GM18507 (cell line): ENCODE data around the gene DYSF.

Source experiments
- DNase-seq: peaks from one replicate; pipeline ENCODE4 v3.0.0; 2011; ENCODE audit warnings: low read depth; ENCODE audit not compliant: insufficient read length; ENCODE audit errors: extremely low spot score
- FAIRE-seq: peaks from 2 replicates; lab custom pipeline; 2011; peaks lifted over from hg19 to GRCh38; lab: Jason Lieb, UNC

Gene DYSF

DNA sequence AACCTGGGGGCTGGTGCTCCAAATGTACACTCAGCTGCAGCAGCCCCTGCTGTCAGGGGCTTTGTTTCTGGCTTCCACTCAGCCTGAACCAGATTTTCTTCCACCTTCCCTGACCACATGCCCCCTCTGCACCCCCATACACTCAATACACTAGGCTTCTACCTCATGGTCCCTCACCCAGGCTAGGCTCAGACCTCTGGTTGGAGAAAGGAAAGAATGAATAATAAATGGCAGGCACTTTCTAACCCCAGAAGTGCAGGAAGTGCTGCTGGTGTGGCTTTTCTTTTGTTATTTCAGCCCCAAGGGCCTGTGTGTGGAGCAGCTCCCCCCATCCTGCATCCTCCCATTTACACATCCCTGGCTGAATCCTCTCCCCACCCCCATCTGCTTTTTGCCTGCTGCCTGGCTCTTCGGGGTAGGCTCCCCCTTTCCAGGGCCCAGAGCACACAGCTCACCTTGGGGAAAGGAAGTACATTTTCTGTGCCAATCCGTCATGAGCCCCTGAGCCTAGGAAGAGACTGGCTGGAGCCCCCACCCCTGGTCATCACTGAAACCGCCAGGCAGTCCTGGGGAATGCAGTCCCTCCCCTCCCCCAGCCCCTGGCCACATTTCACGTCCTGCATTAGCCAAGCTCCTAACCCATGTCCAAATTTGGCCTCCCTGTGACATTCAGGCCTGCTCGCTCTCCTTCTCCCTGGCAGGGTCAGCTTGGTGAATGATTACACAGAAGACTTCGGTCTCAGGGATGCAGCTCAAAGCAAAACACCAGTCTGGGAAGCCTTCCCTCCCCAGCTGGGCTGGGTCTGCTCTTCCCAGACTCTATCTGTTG is 2.6 kb downstream of the DYSF start:
- FAIRE-seq (no peak), DNase-seq (no peak)

DNA sequence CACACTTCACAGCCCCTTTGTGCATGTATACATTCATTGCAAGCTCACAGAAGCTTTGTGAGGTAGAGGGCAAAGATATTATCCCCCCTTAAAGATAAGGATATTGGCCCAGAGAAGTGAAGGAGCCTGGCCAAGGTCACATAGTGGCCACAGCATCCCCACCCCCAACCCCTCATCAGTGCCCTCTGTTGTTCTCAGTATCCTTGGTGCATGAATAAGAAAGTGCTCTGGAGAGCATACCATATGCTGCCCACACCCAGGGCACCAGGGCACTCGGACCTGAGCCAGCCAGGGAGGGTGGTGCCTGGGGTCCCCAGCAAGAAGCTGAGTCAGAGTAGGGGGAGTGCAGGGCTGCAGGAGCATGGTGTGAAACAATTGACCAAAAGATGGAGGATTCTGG is 3.3 kb downstream of the DYSF start:
- DNase-seq = no peak
- no peak for FAIRE-seq

DNA sequence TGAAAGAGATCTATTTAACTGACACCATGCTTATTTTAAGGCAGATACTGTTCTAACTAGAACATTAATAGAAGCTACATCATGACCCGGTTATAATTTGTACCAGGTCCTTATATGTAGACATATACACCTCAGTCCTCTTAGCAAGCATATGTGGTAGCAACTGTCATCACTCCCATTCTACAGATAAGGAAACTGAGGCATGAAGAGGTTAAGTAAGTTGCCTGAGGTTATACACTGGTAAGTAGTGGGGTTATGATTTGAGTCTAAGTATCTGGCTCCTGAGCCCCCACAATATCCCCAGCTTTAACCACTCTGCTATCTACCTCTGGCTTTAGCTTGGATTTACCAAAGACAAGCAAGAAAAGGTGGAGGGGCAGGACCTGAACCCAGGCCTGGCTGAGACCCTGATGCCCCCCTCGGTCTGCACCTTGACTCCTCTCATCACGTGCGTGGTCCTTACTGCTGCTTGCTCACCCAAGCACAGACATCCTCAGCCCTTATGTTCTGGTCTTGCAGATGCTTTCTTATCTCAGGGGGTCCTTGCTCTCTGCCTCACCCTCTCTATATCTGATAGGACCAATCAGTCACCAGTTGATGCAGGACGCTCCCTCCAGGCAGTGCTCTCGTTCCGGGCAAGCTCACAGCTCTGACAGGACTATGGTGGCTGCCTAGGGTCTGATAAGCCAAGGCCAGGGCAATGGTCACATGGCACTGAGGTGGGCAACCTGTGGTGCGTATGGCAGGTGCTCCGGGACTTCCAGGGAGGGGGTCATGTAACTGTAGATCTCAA is 4.0 kb downstream of the DYSF start:
- no peak for FAIRE-seq
- DNase-seq = no peak

DNA sequence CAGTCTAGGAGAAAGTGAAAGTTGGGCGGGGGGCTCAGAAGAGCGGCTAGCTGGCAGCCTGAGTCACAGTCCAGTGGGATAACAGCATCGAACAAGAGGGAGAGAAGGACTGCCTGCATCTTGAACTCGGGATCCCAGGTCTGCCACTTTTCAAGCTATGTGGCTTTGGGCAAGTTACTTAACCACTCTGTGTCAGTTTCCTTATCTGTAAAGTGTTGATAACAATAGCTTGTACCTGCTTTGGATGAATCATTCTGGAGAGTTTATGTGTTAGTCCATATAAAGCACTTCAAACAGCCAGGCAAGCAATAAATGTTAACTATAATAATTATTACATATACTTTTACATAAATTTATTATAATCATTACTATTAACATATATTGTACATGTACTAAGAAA is 4.6 kb downstream of the DYSF start:
- FAIRE-seq (no peak), DNase-seq (no peak)

DNA sequence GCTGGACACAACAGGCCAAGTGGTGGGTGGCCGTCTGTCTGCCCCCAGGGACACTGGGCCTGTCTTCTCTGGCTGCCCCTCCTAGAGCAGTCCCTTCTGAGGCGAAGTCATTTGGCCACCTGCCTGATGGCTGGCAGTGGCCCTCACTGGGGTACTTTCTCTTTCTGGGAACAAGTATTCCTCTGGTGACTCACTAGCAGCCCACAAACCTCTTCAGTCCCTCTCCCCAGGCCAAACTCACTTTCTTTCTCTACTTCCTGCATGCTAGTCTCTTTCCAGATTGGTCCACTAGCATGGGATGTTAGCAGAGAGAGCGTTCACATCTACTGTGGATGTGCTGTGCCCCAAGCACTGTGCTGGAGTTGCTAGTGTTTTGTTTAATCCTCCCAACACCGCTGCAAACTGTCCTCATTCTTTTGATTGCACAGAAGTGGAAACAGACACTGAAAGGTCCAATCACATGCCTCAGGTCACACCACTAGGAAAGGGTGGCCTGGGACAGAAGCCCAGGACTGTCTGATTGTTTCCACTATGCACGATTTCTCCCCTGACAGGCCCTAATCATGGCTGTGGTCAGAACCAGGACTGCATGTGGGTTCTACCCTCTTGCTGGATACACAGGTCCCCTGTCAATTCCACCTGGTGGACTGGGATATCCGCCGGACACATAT is 5.2 kb downstream of the DYSF start:
- DNase-seq (no peak), FAIRE-seq (no peak)

DNA sequence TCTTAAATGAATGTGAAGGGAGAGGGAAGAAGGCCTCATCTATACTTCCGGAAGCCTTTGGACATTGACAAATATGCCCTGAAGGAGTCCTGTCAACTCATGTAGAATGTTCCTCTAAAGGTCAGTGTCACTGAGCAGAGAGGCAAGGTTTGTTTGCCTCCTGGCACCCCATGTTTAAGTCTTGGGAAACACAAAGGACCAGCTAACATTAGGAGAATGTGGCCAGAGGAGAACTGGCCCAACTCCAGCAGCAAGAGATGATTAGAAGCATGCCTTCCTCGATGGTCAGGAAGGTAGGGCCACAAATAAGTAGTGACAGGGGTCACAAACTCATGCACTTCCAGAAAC is 5.7 kb downstream of the DYSF start:
- no peak for DNase-seq

DNA sequence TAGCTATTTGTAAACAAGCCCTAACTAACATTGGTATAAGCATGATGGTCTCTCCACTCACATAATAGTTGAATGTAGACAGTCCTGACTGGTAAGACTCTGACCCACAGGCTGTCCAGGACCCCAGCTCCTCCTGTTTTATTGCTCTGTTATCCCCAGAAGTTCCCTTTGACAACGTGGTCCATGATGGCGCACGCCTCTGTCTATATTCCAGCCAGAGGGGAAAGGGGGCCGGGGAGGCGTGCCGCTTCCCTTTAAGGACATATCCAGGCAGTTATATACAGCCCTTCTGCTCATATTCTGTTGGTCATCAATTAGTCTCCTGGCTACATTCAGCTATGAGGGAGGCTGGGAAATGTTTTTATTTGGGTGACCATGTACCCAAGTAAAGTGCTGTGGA is 6.7 kb downstream of the DYSF start:
- FAIRE-seq (no peak), DNase-seq (no peak)

More for the DNA sequence above, 5.7 kb downstream of the DYSF start:
- FAIRE-seq = no peak

DNA sequence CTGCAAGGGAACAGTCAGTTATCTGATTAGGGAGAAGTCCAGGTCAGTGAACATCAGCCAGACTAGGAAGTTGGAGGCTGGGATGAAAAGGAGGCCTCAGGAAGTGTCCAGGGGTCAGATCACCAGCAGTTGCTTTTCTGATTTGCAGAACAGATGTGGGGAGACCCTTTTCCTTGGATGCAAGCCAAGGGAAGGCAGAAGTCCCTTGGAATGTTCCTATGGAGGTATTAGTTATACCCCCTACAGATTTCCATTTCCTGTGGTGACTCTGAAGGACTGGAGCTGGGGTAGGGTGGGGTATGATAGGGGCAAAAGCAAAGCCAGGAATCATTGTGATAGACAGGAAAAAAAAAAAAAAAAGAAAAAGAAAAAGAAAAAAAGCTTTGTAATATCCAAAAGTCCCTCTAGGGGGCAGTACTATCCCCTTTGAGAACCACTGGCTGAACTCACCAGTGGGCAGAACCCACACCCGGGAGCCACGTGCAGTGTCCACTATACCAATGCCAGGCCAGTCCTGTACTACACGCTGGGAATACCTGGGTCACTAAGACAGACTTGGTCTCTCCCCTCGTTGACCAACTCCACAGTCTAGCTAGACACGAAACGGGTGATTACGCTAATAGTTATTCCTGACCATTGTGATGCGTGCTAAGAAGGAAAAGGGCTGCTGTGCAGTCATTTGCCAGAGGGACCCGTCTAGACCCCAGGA is 7.4 kb downstream of the DYSF start:
- DNase-seq = no peak
- no peak for FAIRE-seq

DNA sequence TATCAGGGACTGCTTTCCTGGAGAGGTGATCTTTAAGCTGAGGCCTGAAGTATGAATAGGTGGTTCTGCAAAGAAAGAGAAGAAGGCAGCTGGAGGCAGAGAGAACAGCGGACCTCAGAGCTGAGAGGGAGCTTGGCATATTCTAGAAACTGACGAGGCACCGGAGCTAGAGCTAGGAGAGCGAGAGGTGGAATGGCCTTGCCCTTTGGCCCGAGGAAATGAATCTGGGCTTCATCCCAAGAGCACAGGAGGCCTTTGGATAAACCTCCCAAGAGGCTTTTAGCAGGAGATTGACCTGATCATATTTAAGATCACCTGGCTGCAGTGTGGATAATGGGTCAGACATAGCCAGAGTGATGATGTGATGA is 7.9 kb downstream of the DYSF start:
- DNase-seq = no peak
- no peak for FAIRE-seq

DNA sequence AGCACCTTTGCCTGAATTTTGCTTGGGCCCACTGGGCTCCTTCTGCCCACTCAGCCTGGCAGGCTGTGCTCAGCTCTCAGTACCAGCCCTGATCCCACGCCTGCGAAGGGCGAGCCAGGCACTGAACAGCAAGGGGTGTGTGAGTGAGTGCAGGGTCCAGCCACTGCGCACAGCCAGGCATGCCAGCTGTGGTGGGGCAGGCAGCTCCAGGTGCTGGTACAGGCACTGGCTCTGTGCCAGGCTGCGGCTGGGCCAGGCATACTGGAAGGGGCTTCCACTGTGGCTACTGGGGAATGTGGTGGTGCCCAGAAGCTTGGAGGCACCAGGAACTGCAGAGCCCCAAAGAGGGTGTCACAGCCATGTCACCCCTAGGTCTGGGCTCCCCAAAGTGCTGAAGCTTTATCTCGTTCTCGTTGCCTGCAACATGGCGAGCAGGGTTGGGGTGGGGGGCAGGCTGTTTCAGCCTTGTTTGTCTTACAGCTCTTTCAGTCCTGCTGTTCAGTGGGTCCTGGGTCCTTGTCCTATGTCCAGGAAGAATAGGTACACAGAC is 8.8 kb downstream of the DYSF start:
- no peak for DNase-seq

DNA sequence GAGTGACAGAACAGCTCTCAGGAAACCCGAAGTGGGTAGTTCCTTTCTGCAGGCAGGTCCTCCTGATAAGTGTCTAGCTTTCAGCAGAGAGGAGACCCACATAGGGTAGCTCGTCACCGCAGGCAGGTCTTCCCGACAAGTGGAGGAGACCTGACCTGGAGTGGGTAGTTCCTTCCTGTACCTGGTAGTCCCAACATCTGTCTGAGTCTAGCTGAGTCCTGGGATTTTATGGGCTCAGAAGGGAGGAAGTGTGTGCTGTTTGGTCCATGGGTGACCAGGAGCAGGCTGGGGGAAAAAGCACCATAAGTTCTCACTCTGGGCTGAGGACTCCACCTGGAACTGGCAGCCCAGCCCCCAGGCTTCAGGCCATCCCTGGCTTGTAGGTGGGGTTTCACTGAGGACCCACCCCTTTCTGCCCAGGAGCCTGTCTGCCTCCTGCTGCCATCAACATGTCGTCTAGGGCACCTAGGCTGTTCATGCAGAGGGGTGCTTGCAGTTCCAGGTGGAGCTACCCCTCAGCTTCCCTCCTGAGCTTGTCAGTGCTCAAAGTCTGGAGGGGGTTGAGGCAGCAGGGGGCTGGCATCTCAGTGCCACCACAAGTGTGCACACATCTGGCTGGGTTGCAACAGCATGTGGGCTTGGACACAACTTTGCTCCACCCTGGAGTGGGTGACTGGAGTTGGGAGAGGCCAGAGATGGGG is 9.4 kb downstream of the DYSF start:
- FAIRE-seq = no peak
- no peak for DNase-seq

More for the DNA sequence above, 8.8 kb downstream of the DYSF start:
- no peak for FAIRE-seq

DNA sequence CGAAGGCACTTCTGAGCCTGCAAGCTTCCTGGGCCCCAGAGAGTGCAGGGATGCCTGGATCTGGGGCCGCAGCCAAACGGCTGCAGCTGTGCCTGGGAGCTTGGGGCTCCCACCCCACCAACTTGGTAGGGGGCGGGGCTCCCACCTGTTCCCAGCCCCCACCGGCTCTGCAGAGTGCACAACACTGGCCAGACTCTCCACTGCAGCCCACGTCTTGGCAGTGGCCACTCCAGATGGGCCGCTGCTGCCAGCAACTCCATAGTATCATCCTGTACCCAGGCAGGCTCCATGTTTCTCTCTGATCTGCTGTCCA is 9.9 kb downstream of the DYSF start:
- FAIRE-seq (no peak), DNase-seq (no peak)

DNA sequence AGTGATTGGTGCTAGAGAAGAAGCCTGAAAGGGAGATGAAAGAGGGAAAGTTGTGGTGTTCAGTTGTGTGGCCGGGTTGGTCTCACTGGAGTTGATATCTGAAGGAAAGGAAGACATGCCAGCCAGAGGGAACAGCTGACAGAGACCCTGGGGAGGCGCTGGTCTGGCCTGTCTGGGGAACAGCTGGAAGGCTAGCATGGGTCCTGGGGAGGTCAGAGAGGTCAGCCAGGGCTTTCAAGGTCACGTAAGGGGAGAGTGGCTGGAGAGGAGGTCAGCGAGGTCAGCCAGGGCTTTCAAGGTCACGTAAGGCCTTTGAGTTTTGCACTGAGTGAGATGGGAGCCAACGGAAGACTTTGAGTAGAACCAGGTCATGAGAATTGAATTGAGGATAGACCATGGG is 11.0 kb downstream of the DYSF start:
- FAIRE-seq (no peak), DNase-seq (no peak)

DNA sequence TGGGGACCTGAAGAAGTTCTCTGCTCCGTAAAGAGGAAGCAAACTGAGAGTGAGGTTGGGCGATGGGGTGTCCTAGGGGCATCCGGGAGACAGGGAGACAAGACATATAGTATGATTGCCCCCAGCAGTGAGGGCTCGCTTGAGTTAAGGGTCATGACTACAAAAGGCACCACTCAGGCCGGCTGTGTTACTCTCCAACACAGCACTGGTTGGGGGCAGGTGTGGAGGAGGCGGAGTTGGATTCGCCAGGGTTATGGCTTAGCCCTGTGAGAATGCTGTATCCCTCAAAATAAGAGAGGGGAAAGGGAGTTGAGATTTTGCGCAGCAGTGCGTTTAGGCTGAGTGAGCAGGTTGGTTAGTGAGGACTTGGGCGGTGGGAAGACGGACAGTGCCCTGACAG is 12.0 kb downstream of the DYSF start:
- no peak for FAIRE-seq
- DNase-seq = no peak

DNA sequence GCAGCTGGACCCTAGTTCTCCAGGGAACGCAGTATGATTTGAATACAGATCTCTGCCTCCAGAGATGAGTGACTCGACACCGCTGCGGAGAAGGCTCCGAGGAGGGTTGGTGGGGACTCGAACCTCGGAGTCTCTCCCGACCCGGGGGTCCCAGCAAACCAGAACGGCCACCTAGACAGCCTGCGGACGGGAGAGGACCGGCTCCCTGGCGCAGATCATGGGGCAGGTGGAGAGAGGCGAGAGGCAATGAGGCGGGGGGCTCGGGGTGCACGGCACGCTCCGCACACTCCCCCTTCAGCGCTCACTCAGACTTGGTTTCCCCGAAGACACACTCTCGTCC is 12.6 kb downstream of the DYSF start:
- DNase-seq (no peak), FAIRE-seq (no peak)

DNA sequence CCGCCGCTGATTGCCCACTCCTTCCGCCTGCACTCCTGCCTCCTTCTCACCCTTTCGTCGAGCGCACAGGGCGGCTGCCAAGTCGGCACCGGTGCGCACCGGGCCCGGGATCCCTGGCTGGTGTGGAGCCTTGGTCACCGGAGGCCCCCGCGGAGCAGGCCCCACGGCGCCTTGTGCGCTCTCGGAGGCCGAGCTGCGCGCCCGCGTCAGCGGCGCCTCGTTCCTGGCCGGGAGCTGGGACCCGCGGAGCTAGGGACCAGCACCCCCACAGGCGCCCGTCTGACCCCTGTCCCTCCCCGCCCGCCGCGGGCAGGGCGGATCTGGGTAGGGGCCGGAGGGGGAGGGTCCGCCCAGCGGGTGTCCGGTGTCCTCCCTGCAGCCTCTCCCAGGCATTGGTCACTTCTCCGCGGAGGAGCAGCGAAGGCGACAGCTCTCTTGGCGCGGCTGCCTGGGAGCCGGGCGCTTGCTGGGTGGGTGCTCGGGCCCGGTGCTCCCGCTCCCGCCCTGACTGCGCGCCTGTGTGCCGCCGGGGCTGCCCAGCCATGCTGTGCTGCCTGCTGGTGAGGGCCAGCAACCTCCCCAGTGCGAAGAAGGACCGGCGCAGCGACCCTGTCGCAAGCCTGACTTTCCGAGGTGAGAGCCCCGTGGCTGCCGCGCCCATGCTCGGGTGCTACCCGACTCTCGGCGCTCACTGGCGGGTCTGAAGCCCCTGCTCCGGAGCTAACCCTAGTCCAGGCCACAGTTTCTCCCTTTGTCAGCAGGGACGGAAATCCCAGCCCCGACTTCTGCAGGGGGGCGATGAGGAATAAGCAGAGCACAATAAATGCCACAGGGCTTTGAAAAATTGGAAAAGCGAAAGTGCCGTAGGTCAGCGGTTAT is 13.2 kb downstream of the DYSF start:
- FAIRE-seq (no peak), DNase-seq (no peak)

DNA sequence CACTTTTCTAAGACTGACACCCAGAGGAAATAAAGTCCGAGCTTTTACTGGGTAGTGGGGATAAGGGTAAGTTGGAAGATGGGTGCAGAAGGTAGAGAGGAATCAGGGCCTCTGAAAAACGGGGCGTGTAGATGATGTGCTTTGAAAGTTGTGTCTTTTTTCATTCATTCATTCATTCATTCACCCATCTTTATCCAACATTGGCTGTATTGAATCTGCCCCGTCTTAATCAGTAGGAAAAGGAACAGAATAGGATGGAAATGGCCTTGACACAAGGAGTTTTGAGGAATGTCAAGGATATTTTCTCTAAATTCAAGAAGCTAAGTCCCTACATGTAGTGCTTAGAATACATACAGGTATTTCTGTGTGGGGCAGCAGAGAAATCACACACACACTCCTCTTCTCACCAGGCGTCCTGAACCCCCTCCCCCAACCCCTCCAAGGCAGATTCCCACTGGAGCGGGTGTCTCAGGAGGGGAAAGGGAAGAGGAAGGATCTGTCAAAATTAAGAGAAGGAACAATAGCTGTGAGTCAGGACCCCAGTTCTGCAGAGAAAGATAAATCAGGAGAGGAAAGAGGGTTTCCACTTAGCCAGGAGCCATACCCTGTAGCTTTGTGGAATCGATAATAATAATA is 13.9 kb downstream of the DYSF start:
- FAIRE-seq = no peak

More for the DNA sequence above, 13.9 kb downstream of the DYSF start:
- DNase-seq = no peak
